HG03280 (cell line): ENCODE measurements around the gene LGALS9C.
"Not testable (repeated sequence)": the region's sequence is repeated elsewhere in the genome, so short reads cannot be mapped to it uniquely, and the experiment has no call there.

Experiments used
- ATAC-seq: cut with Tn5 transposase; IDR thresholded peaks from one replicate; pipeline ENCODE4 v1.9.1; 2021; ENCODE audit warnings: mild to moderate bottlenecking, moderate library complexity; ENCODE audit not compliant: unreplicated experiment

The LGALS9C gene

GRCh38 chr17:18528435-18528834 lies 51.8 kb downstream of the LGALS9C start:
- ATAC-seq, result not testable (repeated sequence)

GRCh38 chr17:18528899-18529500 lies 52.4 kb downstream of the LGALS9C start:
- ATAC-seq, result not testable (repeated sequence)

GRCh38 chr17:18530405-18530804 lies 53.8 kb downstream of the LGALS9C start:
- not testable (repeated sequence) for ATAC-seq

GRCh38 chr17:18542234-18542633 lies 65.6 kb downstream of the LGALS9C start:
- not testable (repeated sequence) for ATAC-seq

- ATAC-seq, result not testable (repeated sequence)
These were observed 66.3 kb downstream of the LGALS9C start for GRCh38 chr17:18542907-18543306.
